Omental fat pad (tissue), 4 donors: Measurements from ENCODE around the gene LCN12. TPM values are rescaled to one million over a fixed set of nuclear protein-coding genes. Genes with fewer than 3 reads are reported as not detected.

ENCODE experiments used
- ATAC-seq: fragments of 150-250 bp; one replicate; pipeline ENCODE4 v1.9.1; 2016; ENCODE audit warnings: mild to moderate bottlenecking, moderate library complexity; ENCODE audit not compliant: low FRiP score
- DNase-seq: peaks from one replicate; pipeline ENCODE4 v3.0.0-alpha.2; 2019; ENCODE audit warnings: low spot score
- total RNA-seq, 4 donors: library from RNA; depleted of rRNA; stranded (reverse); fragments of >200 nt; gene quantifications; one replicate each; pipeline ENCODE4 v1.1.0, GENCODE V29; 2016
- TF ChIP-seq, protein P1 (sequence below), 3 donors: fragments of 450-650 bp; IDR thresholded peaks; one replicate each; pipeline ENCODE4 v1.5.1; 2016 to 2017; ENCODE audit warnings: antibody characterized with exemption in 3 of 3, mild to moderate bottlenecking in 3 of 3, moderate library complexity in 2 of 3

LCN12 gene
- total RNA-seq, 4 donors from 2014 or later: 0.46 TPM; not detected in 3

DNA sequence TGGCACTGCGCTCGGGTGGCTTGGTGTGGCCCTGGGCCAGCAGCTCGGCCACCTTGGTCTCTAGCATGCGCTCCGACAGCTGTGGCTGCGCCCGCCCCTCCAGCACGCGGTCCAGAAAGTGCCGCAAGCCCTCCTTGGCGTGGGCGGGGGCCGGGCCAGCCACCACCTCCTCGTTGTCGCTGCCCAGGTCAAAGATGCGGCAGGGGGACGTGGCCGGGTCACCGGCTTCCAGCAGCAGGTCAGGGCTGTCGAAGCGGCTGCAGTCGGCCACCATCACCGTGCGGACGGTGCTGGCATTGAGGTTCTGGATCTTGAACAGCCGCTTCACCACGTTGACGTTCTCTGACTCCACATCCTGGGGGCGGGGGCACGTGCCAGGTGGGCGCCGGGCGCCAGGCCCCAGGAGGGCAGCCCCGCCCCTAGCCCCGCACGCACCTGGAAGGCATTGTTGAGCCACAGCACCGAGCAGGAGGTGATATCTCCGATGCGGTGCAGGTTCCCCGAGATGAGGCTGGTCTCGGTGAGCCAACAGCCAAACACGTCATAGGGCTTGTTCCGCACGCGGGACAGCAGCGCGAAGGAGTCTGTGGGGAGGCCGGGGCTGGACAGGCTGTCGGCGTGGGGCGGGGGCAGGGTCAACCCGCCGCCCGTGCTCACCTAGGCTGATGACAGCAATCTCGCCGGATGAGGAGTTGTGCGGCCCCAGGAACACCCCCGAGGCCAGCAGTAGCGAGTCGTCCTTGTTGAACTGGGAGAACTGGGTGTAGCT lies 9.8 kb upstream of the LCN12 start:
- TF ChIP-seq, protein P1, sequence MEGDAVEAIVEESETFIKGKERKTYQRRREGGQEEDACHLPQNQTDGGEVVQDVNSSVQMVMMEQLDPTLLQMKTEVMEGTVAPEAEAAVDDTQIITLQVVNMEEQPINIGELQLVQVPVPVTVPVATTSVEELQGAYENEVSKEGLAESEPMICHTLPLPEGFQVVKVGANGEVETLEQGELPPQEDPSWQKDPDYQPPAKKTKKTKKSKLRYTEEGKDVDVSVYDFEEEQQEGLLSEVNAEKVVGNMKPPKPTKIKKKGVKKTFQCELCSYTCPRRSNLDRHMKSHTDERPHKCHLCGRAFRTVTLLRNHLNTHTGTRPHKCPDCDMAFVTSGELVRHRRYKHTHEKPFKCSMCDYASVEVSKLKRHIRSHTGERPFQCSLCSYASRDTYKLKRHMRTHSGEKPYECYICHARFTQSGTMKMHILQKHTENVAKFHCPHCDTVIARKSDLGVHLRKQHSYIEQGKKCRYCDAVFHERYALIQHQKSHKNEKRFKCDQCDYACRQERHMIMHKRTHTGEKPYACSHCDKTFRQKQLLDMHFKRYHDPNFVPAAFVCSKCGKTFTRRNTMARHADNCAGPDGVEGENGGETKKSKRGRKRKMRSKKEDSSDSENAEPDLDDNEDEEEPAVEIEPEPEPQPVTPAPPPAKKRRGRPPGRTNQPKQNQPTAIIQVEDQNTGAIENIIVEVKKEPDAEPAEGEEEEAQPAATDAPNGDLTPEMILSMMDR (IDR thresholded peaks at IDR 0.05): no peak
- DNase-seq (no peak), ATAC-seq (no peak)

DNA sequence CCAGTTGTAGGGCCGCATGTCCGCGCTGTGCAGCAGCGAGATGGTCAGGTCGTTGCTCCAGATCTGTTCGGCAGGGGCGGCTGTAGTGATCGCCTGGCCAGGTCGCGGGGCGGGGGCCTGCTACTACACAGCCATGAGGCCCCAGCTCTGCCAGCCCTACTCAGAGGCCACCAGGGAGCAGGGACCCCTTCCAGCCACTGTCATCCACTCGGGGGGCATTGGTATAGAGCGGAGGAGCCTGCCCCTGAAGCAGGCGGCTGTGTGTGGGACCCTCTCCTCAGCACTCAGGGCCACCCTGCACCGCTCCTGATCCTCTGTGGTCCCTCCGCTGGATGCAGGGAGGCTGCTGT lies 9.2 kb upstream of the LCN12 start:
- ATAC-seq (no peak), DNase-seq (no peak)
- TF ChIP-seq, protein P1 (IDR thresholded peaks at IDR 0.05): no peak

DNA sequence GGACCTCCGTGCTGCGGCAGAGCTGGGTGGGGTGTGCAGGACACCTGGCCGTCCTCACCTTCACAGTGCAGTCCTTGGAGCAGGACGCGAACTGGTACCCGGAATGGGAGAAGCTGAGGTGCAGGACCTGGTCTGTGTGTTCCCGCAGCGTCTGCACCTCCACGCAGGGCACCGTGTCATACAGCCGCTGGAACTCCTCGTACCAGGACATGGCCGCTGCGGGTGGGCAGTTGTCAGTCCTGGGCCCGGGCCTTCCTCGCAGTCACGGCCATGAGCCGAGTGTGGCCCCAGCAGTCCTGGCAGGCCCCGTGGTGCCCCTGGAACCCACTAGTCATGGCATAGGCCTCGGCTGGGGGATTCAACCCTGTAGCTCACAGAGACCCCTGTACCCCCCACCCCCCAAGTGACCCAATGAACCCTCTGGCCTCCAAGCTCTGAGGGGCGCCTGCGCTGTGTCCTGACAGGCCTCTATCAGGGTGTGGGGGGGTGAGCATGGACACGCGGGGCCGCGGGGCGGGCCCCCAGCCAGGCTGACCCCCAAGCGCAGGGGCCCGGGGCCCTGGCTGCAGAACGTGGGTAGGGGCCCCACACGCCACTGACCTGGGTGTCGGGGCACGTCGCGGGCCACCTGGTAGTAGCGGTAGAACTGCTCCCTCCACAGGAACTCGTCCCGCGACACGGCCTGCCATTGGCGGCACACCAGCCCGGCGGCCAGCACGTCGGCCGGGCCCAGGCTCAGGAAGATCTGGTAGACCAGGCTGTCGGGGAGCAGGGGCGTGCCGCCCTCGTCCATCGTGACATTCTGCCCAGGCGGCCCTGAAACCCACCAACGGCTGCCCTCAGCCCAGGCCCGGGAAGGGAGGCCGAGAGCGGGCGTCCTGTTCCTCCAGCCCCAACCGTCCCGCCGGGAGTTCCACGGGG lies 8.5 kb upstream of the LCN12 start:
- peak; percentile 0 for ATAC-seq
- TF ChIP-seq, protein P1 (IDR thresholded peaks at IDR 0.05): no peak
- DNase-seq: no peak

DNA sequence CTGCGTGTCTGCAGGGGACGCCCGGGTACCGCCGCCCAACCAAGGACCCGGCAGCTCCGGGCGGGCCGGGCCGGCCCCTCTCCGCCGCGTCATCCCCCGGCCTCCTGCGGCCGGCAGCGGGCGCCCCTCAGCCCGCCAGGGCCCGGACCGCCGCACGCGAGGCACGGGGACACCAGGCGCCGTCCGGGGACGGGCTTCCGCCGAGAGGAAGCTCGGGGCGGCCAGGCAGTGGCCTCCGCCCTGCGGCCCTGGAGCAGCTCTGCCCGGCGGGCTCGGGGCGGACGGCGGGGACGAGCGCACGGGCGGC lies 7.9 kb upstream of the LCN12 start:
- DNase-seq: no peak
- TF ChIP-seq, protein P1 (IDR thresholded peaks at IDR 0.05): no peak
- ATAC-seq: peak; percentile 37

DNA sequence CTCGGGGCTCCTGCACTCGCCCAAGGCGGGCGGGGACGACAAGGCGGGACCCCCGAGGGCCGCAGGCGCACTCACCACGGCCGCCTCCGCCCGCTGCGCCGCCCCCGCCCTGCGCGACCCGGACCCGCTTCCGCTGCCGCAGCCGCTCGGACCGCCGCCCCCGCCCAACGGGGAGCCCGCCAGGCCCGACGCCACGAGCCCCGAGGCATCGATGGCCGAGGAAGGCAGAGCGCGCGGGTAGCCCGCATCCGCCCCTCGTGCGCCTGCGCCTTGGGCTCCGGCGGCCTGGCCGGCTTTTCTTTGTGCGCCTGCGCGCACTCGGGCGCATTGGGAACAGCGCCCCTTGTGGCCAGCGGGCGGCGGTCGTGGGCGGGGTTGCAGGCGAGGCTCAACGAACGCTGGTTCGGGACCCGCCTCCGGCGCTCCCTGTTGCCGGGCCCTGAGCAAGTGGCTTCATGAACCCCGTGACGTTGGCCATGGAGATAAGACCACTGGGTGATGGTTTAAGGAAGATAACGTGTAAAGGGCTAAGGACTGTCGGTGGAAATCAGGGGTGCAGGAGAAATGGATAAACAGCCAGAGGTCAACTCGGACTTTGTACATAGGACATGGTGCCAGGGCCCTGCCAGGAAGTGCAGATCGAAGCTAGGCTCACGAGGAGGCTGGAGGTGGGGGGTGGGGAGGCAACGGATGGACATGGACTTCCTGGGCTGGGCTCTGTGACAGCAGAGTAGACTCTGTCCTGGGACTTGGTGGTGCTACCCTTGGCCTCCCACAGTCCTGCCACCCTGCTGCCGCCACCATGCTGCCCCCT lies 7.3 kb upstream of the LCN12 start, which contains the start of the genes C8G and FBXW5:
TSS of gene C8G (plus strand) at position 725 of the 814 bp plus-strand sequence. CDS start at position 803, 78 bp downstream.
TSS of gene FBXW5 (minus strand) at position 220 of the 814 bp plus-strand sequence. CDS start 655 bp downstream, outside the sequence.
- ATAC-seq (peak; percentile 90), DNase-seq (peak; percentile 51)
- TF ChIP-seq, protein P1 (IDR thresholded peaks at IDR 0.05): peak in 2 of 3 donors; percentile 90 to 96

DNA sequence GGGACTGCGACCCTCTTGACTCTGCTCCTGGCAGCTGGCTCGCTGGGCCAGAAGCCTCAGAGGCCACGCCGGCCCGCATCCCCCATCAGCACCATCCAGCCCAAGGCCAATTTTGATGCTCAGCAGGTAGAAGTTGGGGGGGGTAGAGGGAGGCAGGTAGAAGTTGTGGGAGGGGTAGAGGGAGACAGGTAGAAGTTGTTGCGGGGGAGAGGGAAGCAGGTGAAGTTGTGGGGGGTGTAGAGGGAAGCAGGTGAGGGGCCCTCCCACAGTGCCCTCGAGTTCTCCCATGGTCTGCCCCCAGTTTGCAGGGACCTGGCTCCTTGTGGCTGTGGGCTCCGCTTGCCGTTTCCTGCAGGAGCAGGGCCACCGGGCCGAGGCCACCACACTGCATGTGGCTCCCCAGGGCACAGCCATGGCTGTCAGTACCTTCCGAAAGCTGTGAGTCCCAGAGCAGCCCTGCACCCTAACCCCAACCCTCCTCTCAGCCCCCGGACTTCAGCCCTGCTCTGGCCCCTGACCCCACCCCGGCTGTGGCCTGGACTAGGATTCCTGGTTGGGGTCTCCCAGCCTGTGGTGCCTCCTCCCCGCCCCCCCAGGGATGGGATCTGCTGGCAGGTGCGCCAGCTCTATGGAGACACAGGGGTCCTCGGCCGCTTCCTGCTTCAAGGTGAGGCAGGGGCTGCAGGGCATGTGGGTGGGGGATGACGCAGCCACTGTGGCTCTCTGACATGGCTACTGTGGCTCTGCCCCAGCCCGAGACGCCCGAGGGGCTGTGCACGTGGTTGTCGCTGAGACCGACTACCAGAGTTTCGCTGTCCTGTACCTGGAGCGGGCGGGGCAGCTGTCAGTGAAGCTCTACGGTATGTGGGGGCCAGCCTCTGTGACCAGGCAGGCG lies 6.5 kb upstream of the LCN12 start:
- no peak for ATAC-seq
- TF ChIP-seq, protein P1 (IDR thresholded peaks at IDR 0.05): no peak
- no peak for DNase-seq
